Astrocyte (in vitro differentiated cells and primary cell): ENCODE measurements around the gene FRMD3. TPM values are rescaled to one million over a fixed set of nuclear protein-coding genes. Genes with fewer than 3 reads are reported as not detected.

ENCODE experiments used
- DNase-seq: peaks from one replicate; pipeline ENCODE4 v3.0.0-alpha.2; 2010; ENCODE audit warnings: low read depth
- FAIRE-seq: peaks from 2 replicates; lab custom pipeline; 2011; peaks lifted over from hg19 to GRCh38; lab: Jason Lieb, UNC
- H2AFZ ChIP-seq: 2 replicates; pipeline ENCODE4 v1.6.0; 2012; ENCODE audit warnings: low read depth, low read length, inconsistent platforms
- H3K27ac ChIP-seq: 2 replicates; pipeline ENCODE4 v1.5.1; 2011; ENCODE audit warnings: low read depth, low read length, inconsistent platforms
- H3K27me3 ChIP-seq: 2 replicates; pipeline ENCODE4 v1.6.0; 2011; ENCODE audit warnings: low read length, inconsistent platforms; ENCODE audit not compliant: insufficient read depth
- H3K36me3 ChIP-seq: 2 replicates; pipeline ENCODE4 v1.5.1; 2011; ENCODE audit warnings: low read length, inconsistent platforms; ENCODE audit not compliant: insufficient read depth
- H3K4me1 ChIP-seq: 2 replicates; pipeline ENCODE4 v1.5.1; 2011; ENCODE audit warnings: low read length, inconsistent platforms; ENCODE audit not compliant: insufficient read depth
- H3K4me2 ChIP-seq: 2 replicates; pipeline ENCODE4 v1.6.0; 2012; ENCODE audit warnings: low read length, inconsistent platforms
- H3K4me3 ChIP-seq: 2 replicates; pipeline ENCODE4 v1.5.1; 2011; ENCODE audit warnings: low read depth, mild to moderate bottlenecking, low read length, inconsistent platforms; ENCODE audit not compliant: insufficient read depth
- H3K79me2 ChIP-seq: 2 replicates; pipeline ENCODE4 v1.6.0; 2012; ENCODE audit warnings: mild to moderate bottlenecking, low read length, inconsistent platforms; ENCODE audit not compliant: insufficient read depth
- H3K9ac ChIP-seq: 2 replicates; pipeline ENCODE4 v1.6.0; 2012; ENCODE audit warnings: mild to moderate bottlenecking, low read length, inconsistent platforms
- H3K9me3 ChIP-seq: 2 replicates; pipeline ENCODE4 v1.5.1; 2012; ENCODE audit warnings: low read depth, mild to moderate bottlenecking, low read length, inconsistent platforms; ENCODE audit not compliant: insufficient read depth
- H4K20me1 ChIP-seq: 2 replicates; pipeline ENCODE4 v1.6.0; 2012; ENCODE audit warnings: low read length, inconsistent platforms; ENCODE audit not compliant: insufficient read depth
- H3K27ac Mint-ChIP-seq: one replicate; pipeline ENCODE4 v1.8.0; 2021; ENCODE audit warnings: mild to moderate bottlenecking, mixed read lengths; ENCODE audit not compliant: unreplicated experiment
- H3K27me3 Mint-ChIP-seq: one replicate; pipeline ENCODE4 v1.8.0; 2021; ENCODE audit warnings: low read depth, mixed read lengths; ENCODE audit not compliant: unreplicated experiment
- H3K36me3 Mint-ChIP-seq: one replicate; pipeline ENCODE4 v1.8.0; 2021; ENCODE audit warnings: low read depth, mixed read lengths; ENCODE audit not compliant: unreplicated experiment
- H3K4me1 Mint-ChIP-seq: one replicate; pipeline ENCODE4 v1.8.0; 2021; ENCODE audit warnings: low read depth, mixed read lengths; ENCODE audit not compliant: unreplicated experiment
- H3K4me3 Mint-ChIP-seq: one replicate; pipeline ENCODE4 v1.8.0; 2021; ENCODE audit warnings: mild to moderate bottlenecking, moderate library complexity, mixed read lengths; ENCODE audit not compliant: unreplicated experiment
- H3K9me3 Mint-ChIP-seq: one replicate; pipeline ENCODE4 v1.8.0; 2021; ENCODE audit warnings: mild to moderate bottlenecking, mixed read lengths; ENCODE audit not compliant: unreplicated experiment
- EZH2 ChIP-seq: IDR thresholded peaks from 2 replicates; pipeline ENCODE4 v1.6.1; 2012; ENCODE audit warnings: mild to moderate bottlenecking, low read length, inconsistent platforms; ENCODE audit not compliant: insufficient read depth
- total RNA-seq: library from RNA; stranded (reverse); gene quantifications from 2 replicates; pipeline ENCODE4 v1.2.1, GENCODE V29; 2021
- TF ChIP-seq, protein P1 (sequence below): IDR thresholded peaks from 2 replicates; pipeline ENCODE4 v1.5.1; 2011; ENCODE audit warnings: low read depth, mild to moderate bottlenecking, inconsistent platforms, low read length, moderate library complexity; ENCODE audit not compliant: insufficient read depth

FRMD3 gene
- total RNA-seq, 1 donor from 2014 or later = 0.39 TPM

GRCh38 chr9:83401328-83401900 is 136.8 kb downstream of the FRMD3 start:
- H3K27me3 ChIP-seq = no peaks in the 10 kb centered on the region
- DNase-seq = no peak
- Mint-ChIP-seq H3K27ac (no peak overlapping the region), H3K9me3 (peaks cover 3% of the 10 kb centered on the region), H3K36me3 (no peaks in the 10 kb centered on the region), H3K4me3 (no peak overlapping the region), H3K27me3 (peaks cover 2% of the 10 kb centered on the region), H3K4me1 (peaks cover 10% of the 10 kb centered on the region)
- no peaks in the 10 kb centered on the region for H4K20me1 ChIP-seq
- H3K36me3 ChIP-seq = no peaks in the 10 kb centered on the region
- no peak overlapping the region for H3K9ac ChIP-seq
- no peak overlapping the region for H3K27ac ChIP-seq
- no peaks in the 10 kb centered on the region for H3K79me2 ChIP-seq
- H3K4me3 ChIP-seq = no peak overlapping the region
- no peak for FAIRE-seq
- no peaks in the 10 kb centered on the region for H3K4me1 ChIP-seq
- TF ChIP-seq EZH2 = no peak
- TF ChIP-seq, protein P1, sequence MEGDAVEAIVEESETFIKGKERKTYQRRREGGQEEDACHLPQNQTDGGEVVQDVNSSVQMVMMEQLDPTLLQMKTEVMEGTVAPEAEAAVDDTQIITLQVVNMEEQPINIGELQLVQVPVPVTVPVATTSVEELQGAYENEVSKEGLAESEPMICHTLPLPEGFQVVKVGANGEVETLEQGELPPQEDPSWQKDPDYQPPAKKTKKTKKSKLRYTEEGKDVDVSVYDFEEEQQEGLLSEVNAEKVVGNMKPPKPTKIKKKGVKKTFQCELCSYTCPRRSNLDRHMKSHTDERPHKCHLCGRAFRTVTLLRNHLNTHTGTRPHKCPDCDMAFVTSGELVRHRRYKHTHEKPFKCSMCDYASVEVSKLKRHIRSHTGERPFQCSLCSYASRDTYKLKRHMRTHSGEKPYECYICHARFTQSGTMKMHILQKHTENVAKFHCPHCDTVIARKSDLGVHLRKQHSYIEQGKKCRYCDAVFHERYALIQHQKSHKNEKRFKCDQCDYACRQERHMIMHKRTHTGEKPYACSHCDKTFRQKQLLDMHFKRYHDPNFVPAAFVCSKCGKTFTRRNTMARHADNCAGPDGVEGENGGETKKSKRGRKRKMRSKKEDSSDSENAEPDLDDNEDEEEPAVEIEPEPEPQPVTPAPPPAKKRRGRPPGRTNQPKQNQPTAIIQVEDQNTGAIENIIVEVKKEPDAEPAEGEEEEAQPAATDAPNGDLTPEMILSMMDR = no peak
- H2AFZ ChIP-seq = no peak overlapping the region
- no peaks in the 10 kb centered on the region for H3K9me3 ChIP-seq
- H3K4me2 ChIP-seq = no peak overlapping the region

DNA sequence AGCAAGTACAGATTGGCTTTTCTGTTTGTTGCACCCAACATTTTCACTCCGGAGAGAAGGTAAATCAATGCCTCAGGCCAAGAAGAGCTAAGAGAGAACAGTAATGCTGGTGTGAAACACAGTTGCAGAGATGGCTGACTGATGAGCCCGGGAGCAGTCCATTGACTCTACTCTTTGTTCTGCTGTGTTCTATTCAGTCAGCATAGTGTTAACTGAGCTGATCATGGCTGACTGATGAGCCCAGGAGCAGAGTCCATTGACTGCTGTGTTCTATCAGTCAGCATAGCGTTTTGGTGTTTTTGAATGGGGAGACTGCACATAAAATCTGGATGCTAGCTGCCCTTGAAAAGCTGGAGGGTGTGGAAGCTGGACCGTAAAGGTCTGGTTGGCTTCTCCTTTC is 141.4 kb downstream of the FRMD3 start:
- Mint-ChIP-seq H3K36me3 (no peaks in the 10 kb centered on the region), H3K9me3 (no peaks in the 10 kb centered on the region), H3K27ac (no peak overlapping the region), H3K27me3 (peaks cover 6% of the 10 kb centered on the region), H3K4me3 (no peak overlapping the region), H3K4me1 (no peaks in the 10 kb centered on the region)
- no peak overlapping the region for H3K4me2 ChIP-seq
- no peak for TF ChIP-seq EZH2
- TF ChIP-seq, protein P1 = no peak
- FAIRE-seq = no peak
- no peaks in the 10 kb centered on the region for H3K36me3 ChIP-seq
- H3K27me3 ChIP-seq = no peaks in the 10 kb centered on the region
- H2AFZ ChIP-seq = no peak overlapping the region
- H3K79me2 ChIP-seq = no peaks in the 10 kb centered on the region
- H3K9ac ChIP-seq = no peak overlapping the region
- H4K20me1 ChIP-seq = no peaks in the 10 kb centered on the region
- no peak overlapping the region for H3K4me3 ChIP-seq
- no peaks in the 10 kb centered on the region for H3K4me1 ChIP-seq
- H3K9me3 ChIP-seq = no peaks in the 10 kb centered on the region
- no peak overlapping the region for H3K27ac ChIP-seq
- DNase-seq = no peak

DNA sequence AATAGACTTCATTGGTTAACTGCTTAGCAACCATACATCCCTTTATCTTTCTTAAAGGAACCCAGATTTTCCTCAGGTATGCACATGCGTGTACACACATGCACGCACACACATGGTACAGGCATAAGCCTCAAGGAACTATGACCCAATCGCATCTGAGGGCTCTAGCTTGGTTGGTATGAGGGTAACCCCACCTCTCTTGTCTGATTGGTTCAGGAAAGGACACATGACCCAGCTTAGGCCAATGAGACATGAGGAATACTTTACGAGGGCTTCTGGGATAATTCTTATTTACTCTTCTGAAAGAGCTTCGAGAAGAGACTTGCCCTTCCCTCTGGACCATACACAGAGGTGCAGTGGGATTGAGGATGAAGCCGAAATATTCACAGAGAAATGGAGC is 141.9 kb downstream of the FRMD3 start:
- H3K27me3 Mint-ChIP-seq = peaks cover 6% of the 10 kb centered on the region
- Histone ChIP-seq H3K4me1 (no peaks in the 10 kb centered on the region), H3K79me2 (no peaks in the 10 kb centered on the region), H3K9ac (no peak overlapping the region), H3K4me2 (no peak overlapping the region), H2AFZ (no peak overlapping the region), H3K9me3 (no peaks in the 10 kb centered on the region), H3K27ac (no peak overlapping the region), H3K4me3 (no peak overlapping the region), H4K20me1 (no peaks in the 10 kb centered on the region), H3K36me3 (no peaks in the 10 kb centered on the region), H3K27me3 (no peaks in the 10 kb centered on the region)
- H3K36me3 Mint-ChIP-seq = no peaks in the 10 kb centered on the region
- no peaks in the 10 kb centered on the region for H3K4me1 Mint-ChIP-seq
- no peak overlapping the region for H3K27ac Mint-ChIP-seq
- no peak for DNase-seq
- H3K9me3 Mint-ChIP-seq = no peaks in the 10 kb centered on the region
- TF ChIP-seq EZH2 = no peak
- TF ChIP-seq, protein P1 = no peak
- FAIRE-seq = no peak
- H3K4me3 Mint-ChIP-seq = no peak overlapping the region
